Brain microvascular endothelial cell (primary cell): Measurements from ENCODE around the gene INPP5D.
"Not testable (repeated sequence)": the region's sequence is repeated elsewhere in the genome, so short reads cannot be mapped to it uniquely, and the experiment has no call there.

Source experiments
- DNase-seq: peaks from one replicate; pipeline ENCODE4 v3.0.0-alpha.2; 2020
- H3K27ac ChIP-seq: fragments of 250-450 bp; sonication (Bioruptor Pico); 2 replicates; pipeline ENCODE4 v1.5.1; 2020; ENCODE audit warnings: mild to moderate bottlenecking, moderate library complexity
- H3K27me3 ChIP-seq: fragments of 250-450 bp; sonication (Bioruptor Pico); replicated peaks from 2 replicates; pipeline ENCODE4 v1.5.1; 2020; ENCODE audit warnings: mild to moderate bottlenecking
- H3K36me3 ChIP-seq: fragments of 250-450 bp; sonication (Bioruptor Pico); replicated peaks from 2 replicates; pipeline ENCODE4 v1.5.1; 2020; ENCODE audit warnings: mild to moderate bottlenecking
- H3K4me3 ChIP-seq: 2 replicates; pipeline ENCODE4 v1.5.1; 2011; ENCODE audit warnings: low read depth, mild to moderate bottlenecking, control low read depth, low read length, moderate library complexity
- in situ Hi-C: cut with HindIII; loops from 2 replicates; pipeline ENCODE4 v1.10.0; 2017; ENCODE audit warnings: low sequenced_read_pairs, low pct_ligation_motif_present
- TF ChIP-seq, protein P1 (sequence below): IDR thresholded peaks from 2 replicates; pipeline ENCODE4 v1.5.1; 2011; ENCODE audit warnings: low read depth, mild to moderate bottlenecking, moderate library complexity, low read length, control low read depth, inconsistent platforms; ENCODE audit errors: missing control alignments

INPP5D gene

DNA sequence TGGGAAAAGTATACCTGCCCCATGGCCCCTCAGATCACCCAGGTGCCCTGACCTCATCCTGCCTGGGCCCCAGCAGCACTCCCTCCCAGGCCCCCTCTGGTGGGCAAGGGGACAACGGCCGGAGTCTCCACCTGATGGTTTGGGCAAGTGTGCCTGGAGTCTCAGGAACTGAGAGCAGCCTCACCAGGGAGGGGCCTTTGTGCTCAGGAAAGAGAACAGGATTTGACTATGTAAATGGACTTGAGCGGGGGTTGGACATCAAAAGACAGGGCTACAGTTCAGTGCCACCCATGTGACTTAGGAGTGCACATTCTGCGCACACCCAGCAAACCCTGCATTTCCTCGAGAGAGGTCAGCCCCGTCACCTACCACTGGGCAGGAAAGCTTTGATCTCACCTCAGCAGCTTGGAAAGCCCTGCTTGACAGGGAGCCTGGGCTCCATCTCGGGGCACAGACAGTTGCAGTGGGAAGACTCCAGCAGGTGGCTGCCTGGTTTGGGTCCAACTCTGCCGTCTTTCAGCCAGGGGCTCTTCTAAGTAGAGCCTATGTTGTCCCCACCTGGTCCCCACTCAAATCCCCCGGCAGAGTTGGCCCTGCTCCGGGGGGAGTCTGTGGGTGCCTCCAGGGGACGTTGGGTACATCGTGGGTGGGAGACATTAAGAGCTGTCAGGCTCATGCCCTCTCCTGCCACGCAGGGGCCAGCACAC is 3.3 kb downstream of the INPP5D start:
- no peak overlapping the region for H3K27ac ChIP-seq
- TF ChIP-seq, protein P1, sequence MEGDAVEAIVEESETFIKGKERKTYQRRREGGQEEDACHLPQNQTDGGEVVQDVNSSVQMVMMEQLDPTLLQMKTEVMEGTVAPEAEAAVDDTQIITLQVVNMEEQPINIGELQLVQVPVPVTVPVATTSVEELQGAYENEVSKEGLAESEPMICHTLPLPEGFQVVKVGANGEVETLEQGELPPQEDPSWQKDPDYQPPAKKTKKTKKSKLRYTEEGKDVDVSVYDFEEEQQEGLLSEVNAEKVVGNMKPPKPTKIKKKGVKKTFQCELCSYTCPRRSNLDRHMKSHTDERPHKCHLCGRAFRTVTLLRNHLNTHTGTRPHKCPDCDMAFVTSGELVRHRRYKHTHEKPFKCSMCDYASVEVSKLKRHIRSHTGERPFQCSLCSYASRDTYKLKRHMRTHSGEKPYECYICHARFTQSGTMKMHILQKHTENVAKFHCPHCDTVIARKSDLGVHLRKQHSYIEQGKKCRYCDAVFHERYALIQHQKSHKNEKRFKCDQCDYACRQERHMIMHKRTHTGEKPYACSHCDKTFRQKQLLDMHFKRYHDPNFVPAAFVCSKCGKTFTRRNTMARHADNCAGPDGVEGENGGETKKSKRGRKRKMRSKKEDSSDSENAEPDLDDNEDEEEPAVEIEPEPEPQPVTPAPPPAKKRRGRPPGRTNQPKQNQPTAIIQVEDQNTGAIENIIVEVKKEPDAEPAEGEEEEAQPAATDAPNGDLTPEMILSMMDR, result peak; percentile 31
- in situ Hi-C loops, result no loop called here
- DNase-seq, result no peak
- H3K27me3 ChIP-seq, result no peaks in the 10 kb centered on the region
- H3K4me3 ChIP-seq, result no peak overlapping the region
- H3K36me3 ChIP-seq, result no peaks in the 10 kb centered on the region

- Histone ChIP-seq H3K27ac (no peak overlapping the region), H3K36me3 (no peaks in the 10 kb centered on the region), H3K27me3 (no peaks in the 10 kb centered on the region), H3K4me3 (no peak overlapping the region)
- TF ChIP-seq, protein P1, result no peak
- no peak for DNase-seq
- in situ Hi-C loops, result no loop called here
These were observed 3.9 kb downstream of the INPP5D start for GRCh38 chr2:233063976-233064411.

- H3K4me3 ChIP-seq, result no peak overlapping the region
These were observed 4.5 kb downstream of the INPP5D start for GRCh38 chr2:233064530-233065199.

GRCh38 chr2:233065200-233065589 is 5.1 kb downstream of the INPP5D start:
- H3K27me3 ChIP-seq, H3K4me3 ChIP-seq, DNase-seq, H3K27ac ChIP-seq, H3K36me3 ChIP-seq, in situ Hi-C loops: not testable (repeated sequence)

More at GRCh38 chr2:233064530-233065199, 4.5 kb downstream of the INPP5D start:
- no peaks in the 10 kb centered on the region for H3K36me3 ChIP-seq
- no peak overlapping the region for H3K27ac ChIP-seq
- no peak for DNase-seq
- in situ Hi-C loops, result no loop called here
- TF ChIP-seq, protein P1, result no peak
- no peaks in the 10 kb centered on the region for H3K27me3 ChIP-seq

GRCh38 chr2:233065954-233066470 is 5.9 kb downstream of the INPP5D start:
- no peaks in the 10 kb centered on the region for H3K36me3 ChIP-seq
- in situ Hi-C loops, result no loop called here

More at GRCh38 chr2:233065954-233066470, 5.9 kb downstream of the INPP5D start:
- TF ChIP-seq, protein P1, result no peak
- Histone ChIP-seq H3K27me3 (no peaks in the 10 kb centered on the region), H3K4me3 (no peak overlapping the region), H3K27ac (no peak overlapping the region)
- DNase-seq, result no peak
